ENCODE data around the gene SLC26A3.

DNA sequence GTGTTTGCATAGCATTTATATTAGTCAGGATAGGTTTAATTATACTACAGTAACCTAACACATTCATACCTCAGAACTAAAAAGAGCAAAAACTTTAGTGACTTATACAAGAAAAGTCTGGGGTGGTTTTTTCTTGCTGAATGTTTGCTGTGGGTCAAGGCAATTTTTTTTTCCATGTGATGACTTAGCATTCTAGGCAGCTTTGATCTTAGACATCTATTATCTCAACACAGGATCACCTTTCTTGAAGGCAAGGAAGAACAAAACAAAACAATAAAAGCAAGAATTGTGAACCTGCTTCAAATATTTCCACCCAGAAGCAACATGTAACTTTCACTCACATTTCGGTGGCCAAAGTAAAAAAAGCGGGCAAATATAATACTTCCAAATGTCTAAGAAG, 79.8 kb downstream of the SLC26A3 start:
- TF ChIP-seq, protein P1, sequence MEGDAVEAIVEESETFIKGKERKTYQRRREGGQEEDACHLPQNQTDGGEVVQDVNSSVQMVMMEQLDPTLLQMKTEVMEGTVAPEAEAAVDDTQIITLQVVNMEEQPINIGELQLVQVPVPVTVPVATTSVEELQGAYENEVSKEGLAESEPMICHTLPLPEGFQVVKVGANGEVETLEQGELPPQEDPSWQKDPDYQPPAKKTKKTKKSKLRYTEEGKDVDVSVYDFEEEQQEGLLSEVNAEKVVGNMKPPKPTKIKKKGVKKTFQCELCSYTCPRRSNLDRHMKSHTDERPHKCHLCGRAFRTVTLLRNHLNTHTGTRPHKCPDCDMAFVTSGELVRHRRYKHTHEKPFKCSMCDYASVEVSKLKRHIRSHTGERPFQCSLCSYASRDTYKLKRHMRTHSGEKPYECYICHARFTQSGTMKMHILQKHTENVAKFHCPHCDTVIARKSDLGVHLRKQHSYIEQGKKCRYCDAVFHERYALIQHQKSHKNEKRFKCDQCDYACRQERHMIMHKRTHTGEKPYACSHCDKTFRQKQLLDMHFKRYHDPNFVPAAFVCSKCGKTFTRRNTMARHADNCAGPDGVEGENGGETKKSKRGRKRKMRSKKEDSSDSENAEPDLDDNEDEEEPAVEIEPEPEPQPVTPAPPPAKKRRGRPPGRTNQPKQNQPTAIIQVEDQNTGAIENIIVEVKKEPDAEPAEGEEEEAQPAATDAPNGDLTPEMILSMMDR (IDR thresholded peaks at IDR 0.05), result no peak
- TF ChIP-seq POLR2A (IDR thresholded peaks at IDR 0.05; ENCODE audit: low read depth), result no peak
